ENCODE data around the gene ALG3.

DNA sequence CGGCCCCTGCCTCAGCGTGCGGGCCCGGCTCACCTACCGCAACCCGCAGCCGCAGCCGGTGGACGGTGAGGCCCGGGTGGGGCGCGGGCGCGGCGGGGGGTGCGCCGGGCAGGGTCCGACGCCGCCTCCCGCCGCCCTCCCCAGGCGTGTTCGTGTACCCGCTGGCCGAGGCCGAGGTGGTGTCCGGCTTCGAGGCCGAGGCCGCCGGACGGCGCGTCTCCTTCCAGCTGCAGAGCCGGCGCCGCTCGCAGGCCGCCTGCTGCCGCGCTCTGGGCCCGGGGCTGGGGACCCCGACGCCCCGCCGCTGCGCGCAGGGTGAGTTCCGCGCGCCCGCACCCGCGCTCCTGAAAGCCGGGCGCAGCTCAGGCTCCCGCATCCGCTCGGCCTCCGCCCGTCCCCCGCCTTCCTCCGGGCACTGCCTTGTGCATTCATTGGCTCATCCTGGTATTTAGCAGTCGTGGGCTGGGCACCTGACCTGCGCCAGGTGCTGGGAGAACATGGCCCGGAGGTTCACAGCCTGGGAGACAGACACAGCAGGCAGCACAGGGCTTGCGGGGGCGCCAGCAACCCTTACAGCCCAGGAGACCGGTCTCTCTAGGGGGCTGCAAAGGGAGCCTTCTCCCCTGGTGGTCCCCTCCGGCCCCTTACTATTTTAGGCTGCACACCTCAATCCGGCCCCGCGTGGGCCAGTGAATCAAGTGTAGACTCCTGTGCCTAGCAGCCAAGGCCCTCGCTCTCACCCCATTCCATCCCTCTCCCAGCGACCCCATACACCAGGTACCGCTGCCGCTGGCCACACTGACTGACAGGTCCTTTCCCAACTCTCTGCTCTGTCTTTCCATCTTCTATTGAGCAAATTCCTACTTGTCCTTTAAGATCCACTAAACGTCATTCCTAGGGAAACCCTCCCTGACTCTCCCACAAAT, 17.9 kb downstream of the ALG3 start:
- TF ChIP-seq POLR2A (IDR thresholded peaks at IDR 0.05; ENCODE audit: low read length) (no peak), GATA1 (IDR thresholded peaks at IDR 0.05; ENCODE audit: low read depth, low read length) (no peak)
